HG03060 (cell line): ENCODE results near the gene RIMBP2.

Experiments
- ATAC-seq: cut with Tn5 transposase; IDR thresholded peaks from one replicate; pipeline ENCODE4 v1.9.1; 2021; ENCODE audit warnings: low read depth, moderate number of reproducible peaks; ENCODE audit not compliant: unreplicated experiment

Gene RIMBP2

DNA sequence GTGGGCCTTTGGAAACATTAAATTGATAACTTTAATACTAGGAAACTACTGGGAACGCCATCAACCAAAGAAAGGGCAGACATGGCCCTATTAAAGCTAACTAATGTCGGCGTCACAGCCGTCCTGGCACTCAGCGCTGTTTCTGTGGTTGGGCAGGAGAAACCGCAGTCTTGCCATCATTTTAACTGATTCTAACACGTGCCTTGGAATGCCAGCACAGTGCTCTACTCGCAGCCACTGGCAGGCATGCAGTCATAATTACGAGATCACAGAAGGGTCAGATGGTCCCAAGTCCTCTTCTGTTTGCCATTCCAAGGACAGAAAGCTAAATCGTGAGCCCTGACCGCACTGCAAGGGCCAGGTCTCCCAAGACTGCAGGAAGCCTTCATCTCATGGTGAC, 75.2 kb downstream of the RIMBP2 start:
- ATAC-seq: no peak

DNA sequence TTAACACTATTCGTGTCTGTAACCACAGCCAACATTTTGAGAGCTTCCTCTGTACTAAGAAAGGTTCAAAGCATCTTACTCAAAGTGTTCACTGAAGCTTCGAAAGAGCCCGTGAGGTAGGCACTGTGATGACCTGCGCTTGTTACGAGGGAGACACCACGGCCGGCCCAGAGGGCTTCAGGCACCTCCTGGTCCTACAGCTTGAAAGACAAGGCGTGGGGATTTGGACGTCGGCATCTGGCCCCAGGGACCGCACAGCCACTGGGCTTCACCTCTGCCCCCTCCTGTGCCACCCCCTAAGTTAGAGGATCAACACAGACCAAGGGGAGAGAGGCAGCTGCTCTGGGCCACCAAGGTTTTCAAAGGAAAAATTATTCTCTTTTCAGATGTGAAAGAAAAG, 75.6 kb downstream of the RIMBP2 start:
- no peak for ATAC-seq

- no peak for ATAC-seq
Measured at GRCh38 chr12:130639476-130640424, 76.3 kb downstream of the RIMBP2 start.

GRCh38 chr12:130636370-130636769, 79.7 kb downstream of the RIMBP2 start:
- no peak for ATAC-seq

DNA sequence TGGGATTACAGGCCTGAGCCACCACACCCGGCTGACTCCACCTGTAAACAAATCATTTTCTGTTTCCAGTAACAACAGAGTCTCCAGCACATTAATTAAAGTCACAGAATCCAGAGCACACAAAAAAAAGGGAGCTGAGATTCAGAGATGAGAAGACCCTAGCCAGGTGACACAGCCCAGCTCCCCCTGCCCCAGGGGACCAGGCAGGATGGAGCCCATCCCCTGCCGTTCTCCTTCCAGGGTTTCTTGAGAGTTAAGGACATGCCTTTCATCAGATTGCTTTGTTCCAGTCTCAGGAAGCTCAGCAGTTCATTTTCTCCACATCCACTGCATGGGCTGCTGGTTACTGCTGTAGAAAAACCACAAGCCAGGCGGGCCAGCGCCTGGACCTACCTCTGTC, 81.2 kb downstream of the RIMBP2 start:
- ATAC-seq: no peak

DNA sequence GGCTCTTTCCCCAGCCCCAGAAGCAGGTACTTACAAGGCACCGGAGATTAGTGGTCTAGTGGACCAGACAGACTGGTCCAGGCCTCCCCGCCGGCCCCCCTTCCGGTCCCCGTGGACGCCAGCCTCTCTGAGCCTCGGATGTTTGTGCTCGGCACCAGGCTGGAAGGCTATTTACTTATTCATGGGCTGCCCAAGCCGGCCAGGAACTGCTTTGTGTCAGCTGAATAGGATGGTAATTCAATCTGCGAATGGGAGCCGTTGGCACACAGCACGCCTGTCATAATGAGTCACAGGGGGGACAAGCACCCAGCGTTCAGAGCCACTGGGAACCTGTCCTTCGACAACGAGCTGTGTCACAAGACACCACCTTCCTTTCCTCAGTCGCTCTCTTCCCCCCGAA, 82.3 kb downstream of the RIMBP2 start:
- ATAC-seq: no peak

- ATAC-seq: no peak
Measured at GRCh38 chr12:130632642-130633041, 83.5 kb downstream of the RIMBP2 start.

DNA sequence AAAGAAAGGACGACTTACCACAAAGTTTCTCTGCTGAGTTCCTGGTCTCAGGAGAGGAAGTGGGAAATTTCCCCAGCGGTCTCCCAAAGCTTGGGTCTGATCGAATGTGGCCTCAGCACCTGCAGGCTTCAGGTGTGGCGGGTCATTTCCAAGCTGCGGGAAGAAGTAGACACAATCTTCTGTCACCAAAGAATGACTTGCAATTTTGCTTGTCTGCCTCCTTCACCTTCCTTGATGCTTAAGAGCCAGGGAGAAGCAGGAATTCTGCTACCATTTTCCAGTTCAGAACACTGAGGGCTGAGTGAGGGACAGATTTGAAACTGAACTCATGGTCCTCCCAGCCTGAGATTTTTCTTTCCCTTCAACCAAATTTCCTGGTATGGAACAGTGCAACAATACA, 87.8 kb downstream of the RIMBP2 start:
- ATAC-seq: no peak

DNA sequence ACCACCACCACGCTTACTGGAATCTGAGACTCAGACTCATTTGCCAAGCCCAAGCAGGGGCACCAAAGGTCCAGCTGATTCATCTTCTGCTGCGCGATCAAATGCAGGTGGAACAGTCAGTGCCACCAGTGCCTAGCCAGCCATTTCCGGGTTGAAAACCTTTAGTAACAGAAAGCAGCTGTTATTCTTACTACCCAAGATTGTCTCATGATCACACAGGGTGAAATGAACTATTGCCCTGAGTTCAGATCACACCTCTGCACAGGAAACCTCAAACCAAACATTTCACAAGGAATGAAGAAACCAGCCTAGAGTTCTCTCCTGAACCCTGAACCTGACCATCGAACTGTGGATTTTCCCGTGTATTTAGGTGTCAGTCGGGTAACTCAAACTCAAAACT, 88.9 kb downstream of the RIMBP2 start:
- ATAC-seq: no peak

DNA sequence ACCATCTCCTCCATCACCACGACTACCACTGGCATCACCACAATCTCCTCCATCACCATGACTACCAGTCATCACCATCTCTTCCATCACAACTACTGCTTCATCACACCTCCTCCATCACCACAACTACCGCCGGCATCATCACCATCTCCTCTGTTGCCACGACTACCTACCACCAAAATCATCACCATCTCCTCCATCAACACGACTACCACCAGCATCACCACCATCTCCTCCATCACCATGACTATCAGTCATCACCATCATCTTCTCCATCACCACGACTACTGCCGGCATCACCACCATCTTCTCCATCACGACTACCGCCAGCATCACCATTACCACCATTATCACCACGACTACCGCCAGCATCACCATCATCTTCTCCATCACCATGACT, 89.5 kb downstream of the RIMBP2 start:
- no peak for ATAC-seq

- no peak for ATAC-seq
Measured at GRCh38 chr12:130625201-130625600, 90.9 kb downstream of the RIMBP2 start.

- no peak for ATAC-seq
Measured at GRCh38 chr12:130622803-130623202, 93.3 kb downstream of the RIMBP2 start.

GRCh38 chr12:130621696-130622298, 94.3 kb downstream of the RIMBP2 start:
- ATAC-seq: no peak

- no peak for ATAC-seq
Measured at GRCh38 chr12:130620756-130621155, 95.3 kb downstream of the RIMBP2 start.

GRCh38 chr12:130620281-130620680, 95.8 kb downstream of the RIMBP2 start:
- no peak for ATAC-seq

- no peak for ATAC-seq
Measured at GRCh38 chr12:130619385-130620001, 96.6 kb downstream of the RIMBP2 start.

DNA sequence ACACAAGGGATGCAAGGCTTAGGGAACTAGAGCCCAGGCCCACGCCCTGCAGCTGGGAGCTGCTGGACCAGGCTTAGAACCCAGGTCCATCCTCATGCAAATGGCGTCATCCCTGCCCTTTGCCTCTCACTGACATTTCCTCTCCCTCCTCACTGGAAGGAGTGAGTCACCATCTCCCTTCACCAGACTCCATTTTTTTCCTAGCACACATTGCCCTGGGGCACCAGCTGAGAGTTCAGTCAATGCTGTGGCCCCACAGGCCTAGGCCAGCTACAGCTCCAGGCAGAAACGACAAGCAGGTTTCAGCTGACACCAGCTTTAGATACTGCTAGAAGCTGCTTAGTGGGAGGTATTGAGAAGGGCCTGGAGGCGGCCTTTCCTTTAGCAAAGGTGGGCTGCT, 98.9 kb downstream of the RIMBP2 start:
- ATAC-seq: no peak

DNA sequence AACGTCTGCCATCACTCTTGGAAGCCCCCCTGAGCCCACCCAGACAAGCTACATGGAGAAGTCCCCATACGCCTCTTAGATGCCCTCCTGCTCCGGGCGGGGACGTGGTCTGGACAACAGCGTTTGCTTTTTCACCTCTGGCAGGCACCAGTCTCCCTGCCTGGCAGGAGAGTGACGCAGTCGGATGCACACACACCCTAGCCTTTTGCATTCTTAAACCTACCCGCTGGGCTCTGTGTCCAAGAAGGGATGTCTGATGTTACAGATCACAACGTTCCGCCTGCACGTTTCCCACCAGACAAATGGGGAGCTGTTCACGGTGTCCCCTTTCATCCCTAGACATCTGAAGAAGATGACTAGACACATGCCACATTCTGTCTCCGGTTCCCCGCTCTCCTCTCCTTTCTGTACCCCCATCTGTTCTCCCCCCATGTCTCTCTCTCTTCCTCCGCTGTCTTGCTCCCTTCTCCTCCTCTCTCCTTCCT, 100.2 kb downstream of the RIMBP2 start:
- no peak for ATAC-seq

GRCh38 chr12:130614530-130614905, 101.6 kb downstream of the RIMBP2 start:
- no peak for ATAC-seq

DNA sequence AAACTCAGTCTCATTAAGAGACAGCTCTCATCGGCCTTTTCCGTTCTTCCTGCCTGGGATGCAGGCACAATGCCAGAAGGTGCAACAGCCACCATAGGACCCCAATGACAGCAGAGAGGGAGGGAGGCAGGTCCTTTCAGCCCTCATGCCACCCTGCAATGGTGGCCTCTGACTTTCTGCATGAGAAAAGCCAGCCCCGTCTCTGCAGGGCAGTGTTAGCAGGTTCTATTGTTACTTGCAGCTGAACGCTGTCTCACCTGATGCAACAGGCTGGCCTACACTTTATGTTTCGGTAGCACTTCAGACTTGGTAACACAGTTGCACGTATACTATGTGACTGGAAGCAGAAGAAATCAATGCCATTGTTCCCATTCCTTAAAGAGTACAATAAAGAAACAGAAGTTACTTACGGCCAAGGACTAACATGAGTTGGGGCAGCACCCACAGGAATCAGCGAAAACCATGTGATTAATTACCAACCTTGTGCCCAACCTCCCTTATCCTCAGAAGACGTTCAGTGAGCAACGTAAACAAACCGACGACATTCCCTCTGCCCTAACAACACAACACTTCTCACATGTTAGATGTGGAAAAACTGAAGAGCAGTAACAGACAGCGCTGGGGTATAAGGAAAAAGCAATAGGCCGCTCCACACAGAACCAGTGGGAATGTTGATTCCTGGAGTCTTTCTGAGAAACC, 102.1 kb downstream of the RIMBP2 start:
- ATAC-seq: no peak

- no peak for ATAC-seq
Measured at GRCh38 chr12:130613131-130613530, 103.0 kb downstream of the RIMBP2 start.
